ENCODE results near the gene RHOBTB3.
A peak's percentile ranks its signal among the peaks of the same experiment; 100 is the strongest.
"Not testable (repeated sequence)": the region's sequence is repeated elsewhere in the genome, so short reads cannot be mapped to it uniquely, and the experiment has no call there.

RHOBTB3 gene

DNA sequence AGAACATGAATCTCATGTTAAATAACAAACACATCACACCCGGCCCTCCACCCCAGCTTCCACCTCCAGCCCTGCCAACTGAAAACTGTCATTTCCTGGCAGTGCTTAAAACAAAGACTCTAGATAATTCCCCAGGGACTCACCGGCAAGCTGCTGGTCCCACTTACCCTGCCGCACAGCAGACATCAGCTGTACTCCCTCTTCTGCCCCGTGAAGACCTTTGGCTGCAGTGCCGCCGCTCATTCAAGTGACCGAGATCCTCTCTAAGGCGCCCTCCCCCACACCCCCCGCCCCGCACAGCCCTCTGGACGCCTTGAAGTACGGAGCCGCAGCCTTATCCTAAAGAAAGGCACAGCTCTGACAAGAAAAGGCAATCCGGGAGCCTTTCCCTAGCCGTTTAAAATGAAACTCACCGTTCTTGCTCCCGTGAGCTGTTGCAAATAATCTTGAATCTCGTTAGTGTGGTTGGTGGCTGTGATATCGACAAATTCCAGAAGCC lies 91.0 kb downstream of the RHOBTB3 start:
- DNase-seq, result peak; percentile 53

DNA sequence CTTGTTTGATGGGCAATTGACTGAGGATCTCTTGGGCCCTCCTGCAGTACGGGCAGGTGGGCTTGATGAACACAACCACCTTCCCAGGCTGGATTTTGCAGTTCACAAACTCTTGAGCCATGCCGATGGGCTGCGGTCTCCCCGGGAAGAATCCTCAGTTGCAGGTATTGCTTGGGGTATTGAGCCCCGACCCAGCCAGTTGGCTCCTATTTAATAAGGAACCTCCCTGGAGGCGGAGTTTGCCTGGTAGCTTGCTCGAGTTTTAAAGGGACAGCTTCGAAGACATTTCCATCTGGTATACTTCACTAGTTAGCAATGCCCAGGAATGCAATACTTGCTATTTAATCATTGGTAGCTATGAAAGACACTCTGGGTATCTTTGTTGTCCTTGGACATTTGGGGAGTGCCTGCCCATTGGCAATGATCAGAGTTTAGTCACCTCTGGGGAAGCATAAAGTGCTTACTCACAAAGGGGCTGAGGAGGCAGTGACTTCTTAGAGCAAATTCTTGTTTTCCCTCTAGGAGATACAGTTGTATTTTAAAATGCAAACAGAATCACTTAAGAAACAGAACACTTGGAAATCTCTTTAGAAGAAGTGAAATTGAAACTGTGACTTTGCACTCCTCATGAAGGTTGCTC lies 91.5 kb downstream of the RHOBTB3 start, which contains the start of gene GLRX:
TSS of gene GLRX (minus strand) at position 185 of the 640 bp plus-strand sequence. CDS start at position 121, 64 bp downstream.
- DNase-seq, result peak; percentile 89

DNA sequence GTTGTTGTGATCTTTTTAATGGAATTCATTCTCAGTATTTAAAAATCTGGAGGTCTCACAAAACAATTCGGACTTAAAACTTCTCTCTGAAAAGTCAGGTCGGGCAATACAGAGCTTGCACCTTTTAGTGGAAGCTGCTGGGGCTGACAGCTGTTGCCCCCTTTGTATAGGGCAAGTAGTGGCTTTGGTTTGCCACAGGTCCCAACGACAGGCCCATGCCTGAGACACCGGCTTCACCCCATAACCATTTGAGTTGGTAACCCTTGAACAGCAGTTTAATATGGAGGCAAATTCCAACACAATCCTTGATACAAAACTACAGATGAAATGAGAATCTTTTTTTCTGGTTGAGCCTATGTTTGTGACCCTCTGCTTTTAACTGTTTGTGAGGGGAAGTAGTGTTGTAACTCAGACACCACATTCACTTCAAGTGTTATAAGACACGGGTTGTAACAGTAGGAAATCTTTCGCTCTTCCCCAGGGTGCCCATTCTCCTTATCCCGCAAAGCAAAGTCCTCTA lies 92.1 kb downstream of the RHOBTB3 start:
- DNase-seq, result no peak

- DNase-seq, result peak; percentile 92
Observed at GRCh38 chr5:95823738-95824609, 92.8 kb downstream of the RHOBTB3 start.

DNA sequence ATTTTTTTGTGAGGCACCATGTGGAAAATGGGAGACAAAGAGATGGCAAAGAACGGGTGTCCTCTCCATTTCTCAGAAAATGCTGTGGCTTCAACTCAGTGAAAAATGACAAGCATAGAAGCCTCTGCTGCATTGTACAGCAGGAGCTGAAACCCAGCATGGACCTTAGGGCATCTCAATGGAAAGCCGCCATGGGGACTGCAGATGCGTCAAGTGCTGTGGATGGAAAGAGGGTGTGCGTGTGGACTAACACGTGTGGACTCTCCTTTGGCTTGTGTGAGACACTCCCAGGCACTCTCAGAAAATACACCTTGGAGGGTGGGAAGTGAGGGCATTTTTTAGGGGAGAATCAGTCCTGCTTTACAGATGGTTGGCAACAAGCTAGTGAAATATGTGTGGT lies 93.6 kb downstream of the RHOBTB3 start:
- DNase-seq, result no peak

- DNase-seq, result no peak
Observed at GRCh38 chr5:95825495-95825894, 94.4 kb downstream of the RHOBTB3 start.

DNA sequence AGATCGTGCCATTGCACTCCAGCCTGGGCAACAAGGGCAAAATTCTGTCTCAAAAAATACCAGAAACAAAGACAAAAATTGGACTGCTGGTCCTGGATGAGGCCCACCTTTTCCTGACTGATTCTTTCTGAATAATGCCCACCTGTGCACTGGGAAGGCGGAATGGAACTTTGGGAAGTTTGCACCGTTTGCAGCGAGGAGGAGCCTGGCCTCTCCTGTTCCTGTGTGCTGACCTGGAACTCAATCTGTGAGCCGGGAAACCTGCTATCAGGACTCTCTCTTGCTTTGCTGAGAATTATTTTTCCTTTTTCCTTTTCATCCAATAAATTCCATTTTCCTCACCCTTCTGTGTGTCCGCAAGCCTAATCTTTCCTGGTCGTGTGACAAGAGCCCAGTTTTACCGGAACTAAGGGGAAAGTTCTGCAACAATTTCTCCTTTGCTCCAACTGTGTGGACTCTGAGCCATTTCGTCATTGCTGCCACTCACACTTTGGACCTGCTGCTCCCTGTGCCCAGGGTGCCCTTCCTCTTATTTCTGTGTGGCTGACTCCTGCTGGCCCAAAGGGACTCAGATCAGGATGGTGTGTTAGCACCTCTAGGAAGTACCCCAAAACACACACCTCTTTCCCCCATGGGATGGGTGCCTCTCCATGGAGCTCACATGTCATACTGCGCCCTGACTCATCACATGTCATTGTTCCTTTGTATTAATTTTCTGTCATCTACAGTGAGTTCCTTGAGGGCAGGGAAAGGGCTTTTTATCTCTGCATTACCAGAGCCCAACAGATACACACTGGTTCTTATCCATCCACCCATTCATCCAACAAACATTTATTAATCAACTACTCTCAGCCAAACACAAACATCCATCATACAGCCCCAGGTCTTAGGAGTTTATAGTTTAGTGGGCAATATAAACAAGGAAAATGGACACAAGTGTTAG lies 96.1 kb downstream of the RHOBTB3 start:
- DNase-seq, result no peak

- DNase-seq, result no peak
Observed at GRCh38 chr5:95827892-95828246, 96.7 kb downstream of the RHOBTB3 start.

- no peak for DNase-seq
Observed at GRCh38 chr5:95830226-95830625, 99.1 kb downstream of the RHOBTB3 start.

- no peak for DNase-seq
Observed at GRCh38 chr5:95832664-95833063, 101.5 kb downstream of the RHOBTB3 start.

DNA sequence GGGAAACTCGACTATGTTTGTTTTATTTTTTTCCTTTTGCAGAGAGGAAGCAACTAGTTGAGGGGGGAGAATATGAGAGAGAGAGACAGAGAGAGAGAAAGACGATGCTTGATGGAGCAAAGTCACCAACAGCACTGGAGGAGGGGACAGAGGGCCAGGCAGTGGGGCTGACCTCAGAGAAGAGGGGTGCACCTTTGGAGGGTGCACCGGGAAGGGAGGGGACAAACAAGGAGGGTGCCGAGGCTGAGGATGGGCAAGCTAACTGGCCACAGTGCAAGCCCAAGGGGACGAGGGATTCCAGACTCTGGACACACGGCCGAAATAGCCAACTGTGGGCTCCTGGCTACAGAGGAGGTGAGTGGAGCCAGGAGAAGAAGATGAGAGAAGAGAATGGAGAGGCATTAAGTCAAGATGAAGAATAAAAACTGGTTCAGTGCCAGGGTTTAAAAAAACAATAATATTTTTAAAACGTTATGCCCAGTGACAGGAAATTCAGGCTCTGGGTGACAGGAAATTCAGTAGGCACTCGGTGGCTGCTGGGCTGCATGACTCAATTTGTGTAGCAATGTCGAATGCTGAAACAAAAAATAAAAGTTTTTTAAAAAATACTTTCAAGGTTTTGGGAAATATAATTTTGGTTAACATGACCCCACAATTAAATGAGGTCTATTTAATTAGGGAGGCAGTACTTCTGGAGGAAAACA lies 104.7 kb downstream of the RHOBTB3 start:
- DNase-seq, result no peak

DNA sequence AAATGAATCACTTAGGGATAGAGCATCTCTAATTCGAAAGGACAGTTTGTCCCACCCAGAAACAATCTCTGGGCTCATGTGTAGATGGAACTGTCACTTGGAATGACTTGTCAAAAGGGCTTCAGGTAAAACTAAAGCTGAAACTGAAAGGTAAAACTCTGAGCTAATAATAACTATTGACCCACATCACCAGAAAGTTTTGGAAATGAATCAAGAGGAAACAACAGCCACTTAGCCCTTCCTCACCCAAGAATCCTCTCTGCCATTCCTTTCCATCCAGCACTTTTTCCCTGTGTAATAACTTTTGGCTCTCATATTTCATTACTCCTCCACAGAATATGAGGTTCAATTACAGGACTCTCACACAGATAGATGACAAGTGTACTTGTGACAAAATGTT lies 105.4 kb downstream of the RHOBTB3 start:
- no peak for DNase-seq

DNA sequence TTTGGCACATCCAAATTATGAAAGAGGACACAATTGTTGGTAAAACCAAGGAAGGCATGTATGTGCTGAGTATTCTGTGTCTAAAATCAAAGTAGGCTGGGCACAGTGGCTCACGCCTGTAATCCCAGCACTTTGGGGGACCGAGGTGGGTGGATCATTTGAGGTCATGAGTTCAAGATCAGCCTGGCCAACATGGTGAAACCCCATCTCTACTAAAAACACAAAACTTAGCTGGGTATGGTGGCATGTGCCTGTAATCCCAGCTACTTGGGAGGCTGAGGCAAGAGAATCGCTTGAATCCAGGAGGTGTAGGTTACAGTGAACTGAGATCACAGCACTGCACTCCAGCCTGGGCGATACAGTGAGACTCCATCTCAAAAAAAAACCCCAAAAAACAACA lies 105.8 kb downstream of the RHOBTB3 start:
- DNase-seq, result not testable (repeated sequence)

- DNase-seq, result no peak
Observed at GRCh38 chr5:95837492-95837891, 106.4 kb downstream of the RHOBTB3 start.

GRCh38 chr5:95838001-95838520 lies 106.9 kb downstream of the RHOBTB3 start:
- no peak for DNase-seq

GRCh38 chr5:95838556-95838955 lies 107.4 kb downstream of the RHOBTB3 start:
- DNase-seq, result no peak

- DNase-seq, result no peak
Observed at GRCh38 chr5:95839658-95840057, 108.5 kb downstream of the RHOBTB3 start.

DNA sequence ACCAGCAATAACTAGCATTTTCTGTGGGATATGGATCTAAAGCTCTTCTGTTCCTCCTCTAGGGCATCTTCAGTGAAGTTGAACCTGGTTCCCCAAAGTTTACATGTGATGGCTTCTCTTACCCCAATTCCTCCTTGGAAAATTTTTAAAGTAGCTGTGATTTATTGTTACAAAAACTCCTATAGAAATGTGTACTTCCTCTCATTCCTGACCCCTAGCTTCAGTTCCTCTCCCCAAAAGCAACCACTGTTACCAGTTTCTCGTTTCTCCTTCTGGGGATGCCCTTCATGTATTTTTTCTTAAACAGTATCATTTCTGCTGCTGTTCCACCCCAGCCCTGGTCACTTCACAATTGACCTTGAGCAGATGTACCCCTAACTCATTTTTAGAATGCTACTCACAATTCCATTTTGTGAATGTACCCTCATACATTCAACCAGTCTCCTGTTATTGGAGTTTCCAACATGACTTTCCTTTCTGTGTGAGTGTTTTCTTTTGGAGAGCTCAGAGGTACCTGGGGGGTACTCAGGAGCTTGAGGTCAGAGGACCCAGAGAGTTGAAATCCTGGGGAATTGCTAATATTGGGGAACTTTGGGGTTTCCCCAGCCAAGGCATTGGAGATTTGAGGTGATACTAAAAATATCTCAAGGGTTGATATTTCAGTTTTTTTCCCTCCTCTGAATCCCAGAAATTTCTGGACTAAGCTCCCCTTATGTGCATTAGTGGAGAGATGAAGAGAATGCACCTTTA lies 110.0 kb downstream of the RHOBTB3 start:
- DNase-seq, result no peak

DNA sequence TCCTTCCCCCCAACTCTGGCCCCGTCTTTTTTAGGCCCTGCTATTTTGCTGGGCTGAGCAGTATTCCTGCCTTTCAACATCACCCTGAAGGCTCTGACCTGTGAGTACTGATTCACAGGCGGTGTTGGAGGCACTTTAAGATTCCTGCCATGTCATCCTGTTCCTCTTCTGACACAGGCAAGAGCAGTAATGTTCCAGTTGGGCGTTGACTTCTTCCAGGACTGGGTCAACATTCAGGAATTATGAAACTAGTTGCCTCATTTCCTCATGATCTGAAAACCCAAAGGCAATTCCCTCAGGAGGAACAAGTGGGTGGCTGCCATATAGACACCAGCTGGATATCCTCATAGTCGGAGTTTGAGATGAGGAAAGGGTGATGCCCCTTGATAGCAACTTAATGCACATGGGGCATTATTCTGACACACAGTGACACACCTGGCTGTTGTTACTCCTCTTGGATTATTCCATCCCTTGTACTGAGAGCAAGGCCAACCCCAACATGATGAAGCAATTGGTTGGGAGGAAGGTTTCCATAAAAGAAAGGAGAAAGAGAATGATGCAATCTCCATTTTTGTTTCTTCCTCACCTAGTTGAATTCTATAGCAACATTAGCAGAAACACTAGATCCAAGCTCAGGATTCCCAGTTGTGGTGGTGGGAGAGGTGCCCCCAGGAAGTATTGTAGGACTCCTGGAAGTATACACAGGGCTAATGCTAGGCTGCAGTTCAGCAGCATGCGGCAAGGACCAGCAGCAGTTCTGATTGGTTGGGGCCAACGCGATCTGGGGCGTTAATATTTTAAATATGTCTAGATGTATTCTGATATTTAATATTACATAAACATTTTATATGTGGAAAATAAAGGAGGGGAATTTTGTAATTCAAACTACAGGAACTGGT lies 111.0 kb downstream of the RHOBTB3 start:
- DNase-seq, result peak; percentile 52
